GM06990 (cell line): ENCODE results near the gene S100A16.

ENCODE experiments used
- DNase-seq: peaks from one replicate; pipeline ENCODE4 v3.0.0-alpha.2; 2011; ENCODE audit not compliant: insufficient read length; ENCODE audit errors: extremely low read depth
- H3K27me3 ChIP-seq: replicated peaks from 2 replicates; pipeline ENCODE4 v1.6.0; 2011; ENCODE audit warnings: low read length; ENCODE audit not compliant: control insufficient read depth, insufficient read depth
- H3K36me3 ChIP-seq: 2 replicates; pipeline ENCODE4 v1.5.1; 2011; ENCODE audit warnings: low read length; ENCODE audit not compliant: control insufficient read depth, insufficient read depth
- H3K4me3 ChIP-seq: replicated peaks from 2 replicates; pipeline ENCODE4 v1.5.1; 2011; ENCODE audit warnings: low read depth, mild to moderate bottlenecking, control low read depth, low read length
- TF ChIP-seq, protein P1 (sequence below): IDR thresholded peaks from 2 replicates; pipeline ENCODE4 v1.5.1; 2011; ENCODE audit warnings: low read length, control low read depth, mild to moderate bottlenecking, inconsistent platforms; ENCODE audit not compliant: insufficient read depth, poor library complexity, severe bottlenecking

The S100A16 gene

DNA sequence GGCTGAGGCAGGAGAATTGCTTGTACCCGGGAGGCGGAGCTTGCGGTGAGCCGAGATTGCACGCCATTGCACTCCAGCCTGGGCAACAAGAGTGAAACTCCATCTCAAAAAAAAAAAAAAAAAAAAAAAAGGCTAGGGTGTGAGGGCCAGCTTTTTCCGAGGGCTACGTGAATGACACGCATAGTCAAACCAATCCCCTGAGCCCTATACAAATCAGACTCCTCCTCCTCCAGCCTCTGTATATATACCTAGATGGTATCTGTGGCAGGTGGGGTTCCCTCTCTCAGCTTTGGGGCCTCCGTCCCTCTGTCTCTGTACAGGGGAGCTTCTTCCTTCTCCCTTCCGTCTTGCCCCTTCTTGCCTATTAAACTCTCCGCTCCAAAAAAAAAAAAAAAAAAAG lies 6.7 kb downstream of the S100A16 start:
- TF ChIP-seq, protein P1, sequence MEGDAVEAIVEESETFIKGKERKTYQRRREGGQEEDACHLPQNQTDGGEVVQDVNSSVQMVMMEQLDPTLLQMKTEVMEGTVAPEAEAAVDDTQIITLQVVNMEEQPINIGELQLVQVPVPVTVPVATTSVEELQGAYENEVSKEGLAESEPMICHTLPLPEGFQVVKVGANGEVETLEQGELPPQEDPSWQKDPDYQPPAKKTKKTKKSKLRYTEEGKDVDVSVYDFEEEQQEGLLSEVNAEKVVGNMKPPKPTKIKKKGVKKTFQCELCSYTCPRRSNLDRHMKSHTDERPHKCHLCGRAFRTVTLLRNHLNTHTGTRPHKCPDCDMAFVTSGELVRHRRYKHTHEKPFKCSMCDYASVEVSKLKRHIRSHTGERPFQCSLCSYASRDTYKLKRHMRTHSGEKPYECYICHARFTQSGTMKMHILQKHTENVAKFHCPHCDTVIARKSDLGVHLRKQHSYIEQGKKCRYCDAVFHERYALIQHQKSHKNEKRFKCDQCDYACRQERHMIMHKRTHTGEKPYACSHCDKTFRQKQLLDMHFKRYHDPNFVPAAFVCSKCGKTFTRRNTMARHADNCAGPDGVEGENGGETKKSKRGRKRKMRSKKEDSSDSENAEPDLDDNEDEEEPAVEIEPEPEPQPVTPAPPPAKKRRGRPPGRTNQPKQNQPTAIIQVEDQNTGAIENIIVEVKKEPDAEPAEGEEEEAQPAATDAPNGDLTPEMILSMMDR: no peak
- H3K36me3 ChIP-seq: no peaks in the 10 kb centered on the region
- no peak overlapping the region for H3K4me3 ChIP-seq
- H3K27me3 ChIP-seq: no peaks in the 10 kb centered on the region; the same call in 1 of the 2 replicates
- no peak for DNase-seq

DNA sequence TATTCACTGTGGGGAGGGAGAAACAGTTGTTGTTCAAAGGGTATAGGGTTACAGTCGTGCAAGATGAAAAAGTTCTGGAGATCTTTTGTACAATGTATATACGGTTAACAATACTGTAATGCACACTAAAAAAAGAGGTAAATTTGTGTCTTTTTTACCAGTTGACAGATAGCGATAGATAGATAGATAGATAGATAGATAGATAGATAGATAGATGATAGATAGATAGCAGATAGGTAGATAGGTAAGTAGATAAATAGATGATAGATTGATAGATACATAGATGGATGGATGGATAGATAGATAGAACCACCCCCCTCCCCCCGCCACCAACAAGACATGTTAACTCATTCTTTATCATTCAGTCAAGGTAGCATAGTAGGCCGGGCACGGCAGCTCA lies 10.2 kb downstream of the S100A16 start:
- no peak for DNase-seq
- Histone ChIP-seq H3K36me3 (no peaks in the 10 kb centered on the region), H3K27me3 (no peaks in the 10 kb centered on the region), H3K4me3 (no peak overlapping the region)
- TF ChIP-seq, protein P1: no peak

DNA sequence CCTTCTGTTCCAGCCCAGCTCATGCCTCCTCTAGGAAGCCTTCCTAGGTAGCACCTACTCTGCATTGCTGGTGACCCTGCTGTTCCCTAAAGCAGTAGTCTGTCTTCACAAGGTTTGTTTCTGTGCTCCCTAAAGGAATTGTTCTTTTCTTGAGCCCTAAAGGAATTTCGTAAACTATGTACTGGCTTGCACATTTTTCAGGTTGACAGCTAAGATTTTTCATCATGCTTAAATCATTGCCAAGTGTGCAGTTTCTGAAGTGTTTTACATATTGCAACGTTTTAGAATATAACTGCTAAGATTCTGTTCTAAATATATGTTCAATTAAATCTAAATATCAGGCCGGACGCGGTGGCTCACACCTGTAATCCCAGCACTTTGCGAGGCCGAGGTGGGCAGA lies 13.1 kb downstream of the S100A16 start:
- no peaks in the 10 kb centered on the region for H3K36me3 ChIP-seq
- DNase-seq: no peak
- TF ChIP-seq, protein P1: no peak
- H3K4me3 ChIP-seq: no peak overlapping the region
- H3K27me3 ChIP-seq: no peaks in the 10 kb centered on the region

DNA sequence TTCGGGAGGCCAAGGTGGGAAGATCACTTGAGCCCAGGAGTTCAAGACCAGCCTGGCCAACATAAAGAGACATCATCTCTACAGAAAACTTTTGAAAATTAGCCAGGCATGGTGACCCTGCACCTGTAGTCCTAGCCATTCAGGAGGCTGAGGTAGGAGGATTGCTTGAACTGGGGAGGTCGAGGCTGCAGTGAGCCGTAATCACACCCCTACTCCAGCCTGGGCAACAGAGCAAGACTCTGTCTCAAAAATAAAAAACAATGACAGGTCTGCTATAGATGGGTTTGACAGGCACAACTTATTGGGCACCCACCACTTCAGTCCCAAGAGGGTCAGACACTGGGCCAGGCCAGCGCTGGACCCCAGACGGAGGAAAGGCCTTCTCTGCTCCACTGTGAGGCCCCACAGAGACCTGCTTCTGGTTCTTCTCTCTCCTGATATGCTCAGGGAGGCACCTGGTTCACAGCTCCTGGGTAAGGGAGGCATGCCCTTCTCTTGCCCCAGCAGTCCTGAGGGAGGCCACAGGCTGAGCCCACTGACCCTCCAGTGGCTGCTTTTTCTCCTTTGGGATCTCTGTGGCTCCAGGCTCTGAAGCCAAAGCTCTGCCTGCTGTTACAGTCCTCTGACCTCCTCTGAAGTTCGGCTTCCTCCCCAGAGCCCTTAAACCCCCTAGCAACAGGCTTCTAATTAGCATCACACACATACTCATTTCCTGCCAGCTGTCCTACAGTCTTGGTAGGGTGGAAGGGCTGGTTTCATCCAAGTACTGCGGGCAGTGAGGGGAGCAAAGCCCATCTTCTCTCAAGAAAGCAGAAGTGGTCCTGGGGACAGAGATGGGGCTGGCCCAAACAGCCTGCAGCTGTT lies 14.4 kb downstream of the S100A16 start:
- H3K4me3 ChIP-seq: no peak overlapping the region

DNA sequence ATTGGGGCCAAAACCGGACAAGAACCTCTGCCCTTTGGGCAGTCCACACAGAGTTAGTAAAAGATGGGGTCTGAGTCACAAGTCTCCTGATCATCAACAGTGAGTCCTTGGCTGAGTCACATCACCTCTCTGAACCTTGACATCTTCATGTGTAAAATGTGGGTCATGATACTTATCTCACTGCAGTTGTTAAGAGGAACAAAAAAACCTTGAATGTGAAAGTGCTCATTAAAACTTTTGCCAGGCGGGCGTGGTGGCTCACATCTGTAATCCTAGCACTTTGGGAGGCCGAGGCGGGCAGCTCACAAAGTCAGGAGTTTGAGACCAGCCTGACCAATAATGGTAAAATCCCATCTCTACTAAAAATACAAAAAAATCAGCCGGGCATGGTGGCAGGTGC lies 15.7 kb downstream of the S100A16 start:
- no peak for DNase-seq
- TF ChIP-seq, protein P1: no peak
- no peaks in the 10 kb centered on the region for H3K27me3 ChIP-seq
- no peaks in the 10 kb centered on the region for H3K36me3 ChIP-seq
- no peak overlapping the region for H3K4me3 ChIP-seq

More for the DNA sequence above, 14.4 kb downstream of the S100A16 start:
- DNase-seq: peak; percentile 83
- TF ChIP-seq, protein P1: no peak
- no peaks in the 10 kb centered on the region for H3K36me3 ChIP-seq
- no peaks in the 10 kb centered on the region for H3K27me3 ChIP-seq
